ENCODE results near the gene LAIR1. TPM values are rescaled to one million over a fixed set of nuclear protein-coding genes. Genes with fewer than 3 reads are reported as not detected.
"Not testable (repeated sequence)": the region's sequence is repeated elsewhere in the genome, so short reads cannot be mapped to it uniquely, and the experiment has no call there.

LAIR1 gene
- total and polyA plus RNA-seq, 4 donors, result 2.1 to 78.4 (median 22.3) TPM

- H3K27me3 ChIP-seq (ENCODE audit: control insufficient read depth in 1 of 2, insufficient read depth in 2 of 2, low read length in 1 of 2); H3K9me3 ChIP-seq (ENCODE audit: control insufficient read depth, low read length); H3K4me3 ChIP-seq (ENCODE audit: low read length in 2 of 2); ATAC-seq (ENCODE audit: low FRiP score); H3K4me1 ChIP-seq (ENCODE audit: control insufficient read depth in 1 of 2, insufficient read depth in 2 of 2, low read length in 2 of 2); DNase-seq; intact Hi-C loops (cut with DNase I); H3K36me3 ChIP-seq (ENCODE audit: control insufficient read depth in 1 of 2, insufficient read depth in 2 of 2, low read length in 1 of 2); H3K27ac ChIP-seq (ENCODE audit: low read depth in 1 of 2, low read length in 2 of 2): not testable (repeated sequence)
- 76 to 81% methylated on average over 8 of the region's 10 CpGs for whole genome bisulfite sequencing, 2 donors
These were observed 5.7 kb upstream of the LAIR1 start for GRCh38 chr19:54370434-54370796.

GRCh38 chr19:54369688-54370433 is 5.1 kb upstream of the LAIR1 start:
- DNase-seq; H3K4me1 ChIP-seq (ENCODE audit: control insufficient read depth in 1 of 2, insufficient read depth in 2 of 2, low read length in 2 of 2); H3K27ac ChIP-seq (ENCODE audit: low read depth in 1 of 2, low read length in 2 of 2); ATAC-seq (ENCODE audit: low FRiP score); H3K36me3 ChIP-seq (ENCODE audit: control insufficient read depth in 1 of 2, insufficient read depth in 2 of 2, low read length in 1 of 2); H3K9me3 ChIP-seq (ENCODE audit: control insufficient read depth, low read length); intact Hi-C loops (cut with DNase I); H3K27me3 ChIP-seq (ENCODE audit: control insufficient read depth in 1 of 2, insufficient read depth in 2 of 2, low read length in 1 of 2); H3K4me3 ChIP-seq (ENCODE audit: low read length in 2 of 2): not testable (repeated sequence)
- WGBS, 2 donors, result 72 to 79% methylated on average over 13 to 15 of the region's 19 CpGs

GRCh38 chr19:54369082-54369687 is 4.5 kb upstream of the LAIR1 start:
- no peaks in the 10 kb centered on the region for H3K27me3 ChIP-seq (ENCODE audit: control insufficient read depth in 1 of 2, insufficient read depth in 2 of 2, low read length in 1 of 2)
- no peaks in the 10 kb centered on the region for H3K36me3 ChIP-seq (ENCODE audit: control insufficient read depth in 1 of 2, insufficient read depth in 2 of 2, low read length in 1 of 2)
- no peak overlapping the region for H3K4me3 ChIP-seq (ENCODE audit: low read length in 2 of 2)
- intact Hi-C loops (cut with DNase I), result no loop called here
- H3K27ac ChIP-seq (ENCODE audit: low read depth in 1 of 2, low read length in 2 of 2), result no peak overlapping the region
- WGBS, 2 donors, result 65 to 66% methylated on average over 8 of the region's 8 CpGs
- no peaks in the 10 kb centered on the region for H3K4me1 ChIP-seq (ENCODE audit: control insufficient read depth in 1 of 2, insufficient read depth in 2 of 2, low read length in 2 of 2)
- DNase-seq, result no peak
- no peaks in the 10 kb centered on the region for H3K9me3 ChIP-seq (ENCODE audit: control insufficient read depth, low read length)
- ATAC-seq (ENCODE audit: low FRiP score), result no peak

GRCh38 chr19:54366811-54367210 is 2.1 kb upstream of the LAIR1 start:
- DNase-seq, result no peak
- Histone ChIP-seq H3K4me3 (ENCODE audit: low read length in 2 of 2) (no peak overlapping the region), H3K9me3 (ENCODE audit: control insufficient read depth, low read length) (peaks cover 1% of the 10 kb centered on the region), H3K27me3 (ENCODE audit: control insufficient read depth in 1 of 2, insufficient read depth in 2 of 2, low read length in 1 of 2) (no peaks in the 10 kb centered on the region), H3K36me3 (ENCODE audit: control insufficient read depth in 1 of 2, insufficient read depth in 2 of 2, low read length in 1 of 2) (no peaks in the 10 kb centered on the region), H3K4me1 (ENCODE audit: control insufficient read depth in 1 of 2, insufficient read depth in 2 of 2, low read length in 2 of 2) (no peaks in the 10 kb centered on the region), H3K27ac (ENCODE audit: low read depth in 1 of 2, low read length in 2 of 2) (no peak overlapping the region)
- no peak for ATAC-seq (ENCODE audit: low FRiP score)
- intact Hi-C loops (cut with DNase I), result no loop called here
- 48 to 53% methylated on average over 6 of the region's 6 CpGs for WGBS, 2 donors

- H3K36me3 ChIP-seq (ENCODE audit: control insufficient read depth in 1 of 2, insufficient read depth in 2 of 2, low read length in 1 of 2); H3K4me1 ChIP-seq (ENCODE audit: control insufficient read depth in 1 of 2, insufficient read depth in 2 of 2, low read length in 2 of 2); intact Hi-C loops (cut with DNase I); H3K4me3 ChIP-seq (ENCODE audit: low read length in 2 of 2); H3K27me3 ChIP-seq (ENCODE audit: control insufficient read depth in 1 of 2, insufficient read depth in 2 of 2, low read length in 1 of 2); DNase-seq; ATAC-seq (ENCODE audit: low FRiP score); H3K27ac ChIP-seq (ENCODE audit: low read depth in 1 of 2, low read length in 2 of 2); H3K9me3 ChIP-seq (ENCODE audit: control insufficient read depth, low read length): not testable (repeated sequence)
- 89 to 92% methylated on average over 12 to 13 of the region's 13 CpGs for WGBS, 2 donors
These were observed 1.1 kb upstream of the LAIR1 start for GRCh38 chr19:54365798-54366197.

GRCh38 chr19:54361680-54362422 is 2.9 kb downstream of the LAIR1 start:
- H3K4me3 ChIP-seq (ENCODE audit: low read length in 2 of 2); ATAC-seq (ENCODE audit: low FRiP score): not testable (repeated sequence)
- WGBS, 2 donors, result 54 to 63% methylated on average over 5 to 7 of the region's 10 CpGs

GRCh38 chr19:54359149-54359820 is 5.4 kb downstream of the LAIR1 start:
- DNase-seq; intact Hi-C loops (cut with DNase I); H3K4me3 ChIP-seq (ENCODE audit: low read length in 2 of 2); H3K36me3 ChIP-seq (ENCODE audit: control insufficient read depth in 1 of 2, insufficient read depth in 2 of 2, low read length in 1 of 2); H3K4me1 ChIP-seq (ENCODE audit: control insufficient read depth in 1 of 2, insufficient read depth in 2 of 2, low read length in 2 of 2); H3K27me3 ChIP-seq (ENCODE audit: control insufficient read depth in 1 of 2, insufficient read depth in 2 of 2, low read length in 1 of 2); H3K27ac ChIP-seq (ENCODE audit: low read depth in 1 of 2, low read length in 2 of 2); H3K9me3 ChIP-seq (ENCODE audit: control insufficient read depth, low read length): not testable (repeated sequence)
- WGBS, 2 donors, result 18 to 29% methylated on average over 13 to 16 of the region's 21 CpGs
- peak; percentile 59 for ATAC-seq (ENCODE audit: low FRiP score)

More at GRCh38 chr19:54361680-54362422, 2.9 kb downstream of the LAIR1 start:
- H3K36me3 ChIP-seq (ENCODE audit: control insufficient read depth in 1 of 2, insufficient read depth in 2 of 2, low read length in 1 of 2); H3K4me1 ChIP-seq (ENCODE audit: control insufficient read depth in 1 of 2, insufficient read depth in 2 of 2, low read length in 2 of 2); intact Hi-C loops (cut with DNase I); H3K9me3 ChIP-seq (ENCODE audit: control insufficient read depth, low read length); H3K27ac ChIP-seq (ENCODE audit: low read depth in 1 of 2, low read length in 2 of 2); DNase-seq; H3K27me3 ChIP-seq (ENCODE audit: control insufficient read depth in 1 of 2, insufficient read depth in 2 of 2, low read length in 1 of 2): not testable (repeated sequence)

- ATAC-seq (ENCODE audit: low FRiP score), result no peak
- no peaks in the 10 kb centered on the region for H3K4me1 ChIP-seq (ENCODE audit: control insufficient read depth in 1 of 2, insufficient read depth in 2 of 2, low read length in 2 of 2)
- no peaks in the 10 kb centered on the region for H3K9me3 ChIP-seq (ENCODE audit: control insufficient read depth, low read length)
- H3K4me3 ChIP-seq (ENCODE audit: low read length in 2 of 2), result no peak overlapping the region
- no peaks in the 10 kb centered on the region for H3K36me3 ChIP-seq (ENCODE audit: control insufficient read depth in 1 of 2, insufficient read depth in 2 of 2, low read length in 1 of 2)
- H3K27me3 ChIP-seq (ENCODE audit: control insufficient read depth in 1 of 2, insufficient read depth in 2 of 2, low read length in 1 of 2), result no peaks in the 10 kb centered on the region
- intact Hi-C loops (cut with DNase I), result no loop called here
- no peak for DNase-seq
- no peak overlapping the region for H3K27ac ChIP-seq (ENCODE audit: low read depth in 1 of 2, low read length in 2 of 2)
- 80 to 85% methylated on average over 16 of the region's 16 CpGs for WGBS, 2 donors
These were observed 7.3 kb downstream of the LAIR1 start for GRCh38 chr19:54357381-54357780.
